Subcutaneous abdominal adipose tissue (tissue), 5 donors: ENCODE measurements around the gene SMARCA5.

Experiments used
- H3K27ac ChIP-seq: one replicate; pipeline ENCODE4 v1.7.0; 2013; ENCODE audit warnings: low read depth, mild to moderate bottlenecking, inconsistent platforms, low read length, moderate library complexity
- H3K27me3 ChIP-seq, 5 donors: one replicate each; pipeline ENCODE4 v1.7.0; 2013; ENCODE audit warnings: low read length in 5 of 5, inconsistent platforms in 1 of 5; ENCODE audit not compliant: control insufficient read depth in 5 of 5, insufficient read depth in 4 of 5
- H3K36me3 ChIP-seq, 5 donors: one replicate each; pipeline ENCODE4 v1.7.0; 2013; ENCODE audit warnings: low read length in 5 of 5; ENCODE audit not compliant: control insufficient read depth in 5 of 5, insufficient read depth in 5 of 5
- H3K4me1 ChIP-seq, 5 donors: one replicate each; pipeline ENCODE4 v1.7.0; 2013; ENCODE audit warnings: low read length in 5 of 5, mild to moderate bottlenecking in 3 of 5, moderate library complexity in 1 of 5; ENCODE audit not compliant: control insufficient read depth in 5 of 5, insufficient read depth in 5 of 5
- H3K4me3 ChIP-seq, 5 donors: one replicate each; pipeline ENCODE4 v1.7.0; 2013; ENCODE audit warnings: low read length in 5 of 5, low read depth in 1 of 5
- H3K9ac ChIP-seq, 5 donors: one replicate each; pipeline ENCODE4 v1.7.0; 2013; ENCODE audit warnings: low read length in 5 of 5, mild to moderate bottlenecking in 4 of 5, moderate library complexity in 3 of 5
- H3K9me3 ChIP-seq, 5 donors: one replicate each; pipeline ENCODE4 v1.7.0; 2013; ENCODE audit warnings: low read length in 5 of 5; ENCODE audit not compliant: control insufficient read depth in 5 of 5
- donor health status: healthy.
- donor health status: healthy.
- donor health status: healthy.
- donor health status: healthy.
- donor health status: healthy.

Gene SMARCA5

DNA sequence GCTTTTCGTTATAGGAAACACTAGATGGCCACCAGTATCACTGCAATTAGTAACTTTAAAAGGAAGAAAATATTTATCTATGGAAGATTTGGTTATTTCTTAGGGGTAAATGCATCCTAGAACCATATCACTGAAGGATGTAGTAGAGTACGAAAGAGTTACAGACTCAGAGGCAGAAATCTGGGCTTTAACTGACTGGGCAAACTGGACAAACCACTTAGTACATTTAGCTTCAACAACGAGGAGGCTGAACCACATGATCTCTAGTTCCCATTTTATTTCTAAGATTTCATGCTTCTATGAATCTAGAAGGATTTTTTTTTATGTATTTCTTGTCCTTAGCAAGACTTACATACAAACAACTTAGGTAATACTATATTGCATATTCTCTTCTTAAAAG is 93.0 kb downstream of the SMARCA5 start:
- Histone ChIP-seq H3K9ac (no peak overlapping the region), H3K27me3 (no peaks in the 10 kb centered on the region), H3K4me3 (no peak overlapping the region), H3K36me3 (no peaks in the 10 kb centered on the region), H3K9me3 (peaks cover 0 to 3% (median 0%) of the 10 kb centered on the region in 5 donors), H3K27ac (no peak overlapping the region), H3K4me1 (no peaks in the 10 kb centered on the region)
